Uterus (tissue), 4 donors: ENCODE measurements around the gene CCDC60. TPM values are rescaled to one million over a fixed set of nuclear protein-coding genes. Genes with fewer than 3 reads are reported as not detected.

ENCODE experiments used
- DNase-seq, 2 donors: peaks; one replicate each; pipeline ENCODE4 v3.0.0-alpha.2; 2019 to 2020
- H3K27ac ChIP-seq, 2 donors: fragments of 200-600 bp; sonication (generic); 1 replicate in 1 of 2; 2 replicates in 1 of 2; pipeline ENCODE4 v1.5.1; 2016 to 2018
- H3K27me3 ChIP-seq, 2 donors: fragments of 200-600 bp; sonication (generic); one replicate each; pipeline ENCODE4 v1.5.1; 2018 to 2019; ENCODE audit warnings: control low read depth in 1 of 2
- H3K36me3 ChIP-seq, 2 donors: fragments of 200-600 bp; sonication (generic); one replicate each; pipeline ENCODE4 v1.5.1; 2019; ENCODE audit warnings: control low read depth in 1 of 2
- H3K4me1 ChIP-seq, 2 donors: fragments of 200-600 bp; sonication (generic); one replicate each; pipeline ENCODE4 v1.5.1; 2018 to 2019; ENCODE audit warnings: control low read depth in 1 of 2
- H3K4me3 ChIP-seq, 2 donors: fragments of 200-600 bp; sonication (generic); 1 replicate in 1 of 2; 2 replicates in 1 of 2; pipeline ENCODE4 v1.5.1; 2018 to 2019; ENCODE audit warnings: mild to moderate bottlenecking in 1 of 2
- H3K9me3 ChIP-seq, 2 donors: fragments of 200-600 bp; sonication (generic); one replicate each; pipeline ENCODE4 v1.5.1; 2019; ENCODE audit warnings: control low read depth in 1 of 2
- CTCF ChIP-seq, 4 experiments: fragments of 200-600 bp in 2 of 4; fragments of 450-650 bp in 2 of 4; sonication (generic) in 2 of 4; IDR thresholded peaks; one replicate each; pipeline ENCODE4 v1.5.1; 2016 to 2019; ENCODE audit warnings: antibody characterized with exemption in 4 of 4, mild to moderate bottlenecking in 2 of 4, moderate library complexity in 1 of 4
- POLR2A ChIP-seq, 2 donors: fragments of 450-650 bp; IDR thresholded peaks; one replicate each; pipeline ENCODE4 v1.6.1; 2016; ENCODE audit warnings: antibody characterized with exemption in 2 of 2, mild to moderate bottlenecking in 1 of 2, moderate library complexity in 1 of 2
- intact Hi-C: fragments of 100-400 bp; cut with DNase I; formaldehyde crosslinking; loops from one replicate; pipeline ENCODE4 v1.15.1; 2023; ENCODE audit warnings: low total_unique reads
- total RNA-seq, 4 donors: library from RNA; depleted of rRNA in 3 of 4; stranded (reverse); fragments of >200 nt in 3 of 4; gene quantifications; one replicate each; pipeline versions ENCODE4 v1.1.0 to v1.2.4, GENCODE V29; 2014 to 2023
- donor health status: DM: yes; HTN: yes; CAD: no.

The CCDC60 gene
- total RNA-seq, 4 donors from 2014 or later = 2.4 TPM; not detected in 3

- no peaks in the 10 kb centered on the region for H3K9me3 ChIP-seq
- H3K36me3 ChIP-seq = no peaks in the 10 kb centered on the region
- no peak overlapping the region for H3K4me3 ChIP-seq
- no peaks in the 10 kb centered on the region for H3K27me3 ChIP-seq
- intact Hi-C loops = no loop called here
- H3K27ac ChIP-seq = no peak overlapping the region
- H3K4me1 ChIP-seq = no peaks in the 10 kb centered on the region
- TF ChIP-seq CTCF (IDR thresholded peaks at IDR 0.05) (no peak), POLR2A (IDR thresholded peaks at IDR 0.05) (no peak)
- no peak for DNase-seq
Measured at GRCh38 chr12:119378903-119379302, 44.4 kb downstream of the CCDC60 start.

- intact Hi-C loops = no loop called here
- no peak overlapping the region for H3K27ac ChIP-seq
- H3K4me1 ChIP-seq = no peaks in the 10 kb centered on the region
- no peaks in the 10 kb centered on the region for H3K36me3 ChIP-seq
- no peak for TF ChIP-seq POLR2A (IDR thresholded peaks at IDR 0.05)
- no peak overlapping the region for H3K4me3 ChIP-seq
- DNase-seq = no peak
- no peaks in the 10 kb centered on the region for H3K9me3 ChIP-seq
- H3K27me3 ChIP-seq = no peaks in the 10 kb centered on the region
Measured at GRCh38 chr12:119381471-119382235, 47.1 kb downstream of the CCDC60 start.

GRCh38 chr12:119383206-119383605, 48.7 kb downstream of the CCDC60 start:
- Histone ChIP-seq H3K27ac (no peak overlapping the region), H3K4me1 (no peaks in the 10 kb centered on the region), H3K4me3 (no peak overlapping the region), H3K36me3 (no peaks in the 10 kb centered on the region), H3K9me3 (no peaks in the 10 kb centered on the region), H3K27me3 (no peaks in the 10 kb centered on the region)
- no peak for TF ChIP-seq POLR2A (IDR thresholded peaks at IDR 0.05)
- no peak for TF ChIP-seq CTCF (IDR thresholded peaks at IDR 0.05)
- DNase-seq = no peak
- intact Hi-C loops = no loop called here

GRCh38 chr12:119384340-119384739, 49.8 kb downstream of the CCDC60 start:
- no peak for TF ChIP-seq POLR2A (IDR thresholded peaks at IDR 0.05)
- TF ChIP-seq CTCF (IDR thresholded peaks at IDR 0.05) = no peak
- DNase-seq = no peak
- Histone ChIP-seq H3K27me3 (no peaks in the 10 kb centered on the region), H3K4me3 (no peak overlapping the region), H3K27ac (no peak overlapping the region), H3K4me1 (no peaks in the 10 kb centered on the region), H3K36me3 (no peaks in the 10 kb centered on the region), H3K9me3 (no peaks in the 10 kb centered on the region)
- intact Hi-C loops = no loop called here

GRCh38 chr12:119385659-119386058, 51.1 kb downstream of the CCDC60 start:
- no peak overlapping the region for H3K4me3 ChIP-seq
- H3K27me3 ChIP-seq = no peaks in the 10 kb centered on the region
- DNase-seq = no peak
- H3K9me3 ChIP-seq = no peaks in the 10 kb centered on the region
- no peak for TF ChIP-seq POLR2A (IDR thresholded peaks at IDR 0.05)
- TF ChIP-seq CTCF (IDR thresholded peaks at IDR 0.05) = no peak
- no peaks in the 10 kb centered on the region for H3K4me1 ChIP-seq
- intact Hi-C loops = no loop called here
- no peaks in the 10 kb centered on the region for H3K36me3 ChIP-seq
- H3K27ac ChIP-seq = no peak overlapping the region
